ENCODE measurements around the gene LRRC1.

DNA sequence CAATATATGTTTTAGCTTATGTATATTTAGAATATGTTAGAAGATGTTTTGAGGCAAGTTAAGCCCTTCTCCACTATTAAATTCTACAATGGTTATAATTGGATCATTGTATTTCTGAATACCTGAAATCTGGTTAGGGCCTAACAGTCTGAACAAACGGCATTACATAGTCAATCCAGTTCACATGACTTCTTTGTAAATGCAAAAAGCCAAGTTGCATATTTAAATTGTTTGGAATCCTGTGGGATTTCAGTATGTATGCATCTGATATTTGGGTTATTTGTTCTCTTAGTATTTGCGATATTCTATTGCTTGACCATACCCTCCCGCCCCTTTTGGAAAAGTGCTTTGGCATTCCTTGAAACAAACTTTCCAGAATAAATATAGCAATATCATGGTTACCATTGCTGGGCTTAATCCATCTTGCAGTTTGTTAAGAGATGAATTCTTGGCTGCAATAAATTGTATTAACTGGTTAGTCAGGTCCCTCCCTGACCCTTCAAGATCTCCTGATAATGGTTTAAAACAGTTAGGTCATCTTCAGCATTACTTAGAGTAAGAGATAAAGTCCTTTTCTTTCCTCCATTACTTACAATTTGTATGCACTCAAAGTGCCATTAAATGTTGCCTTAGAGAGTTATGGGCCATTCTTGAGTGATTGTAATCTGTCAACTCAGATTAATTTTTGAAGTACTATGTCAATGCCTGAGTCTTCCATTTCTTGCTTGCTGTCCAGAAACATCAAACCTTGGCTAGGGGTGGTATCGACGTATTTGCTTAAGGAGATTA, 36.5 kb downstream of the LRRC1 start:
- TF ChIP-seq CTCF (conservative IDR thresholded peaks at IDR 0.05 in 1 of 2, IDR thresholded peaks at IDR 0.05 in 1 of 2; ENCODE audit: low read depth in 1 of 2, low read length in 2 of 2) (no peak), EZH2 (IDR thresholded peaks at IDR 0.05; ENCODE audit: low read length, missing control alignments) (no peak)

Data from fibroblast of lung (primary cell).